IPS-NIHi11 (cell line): Measurements from ENCODE around the gene MAB21L3.
"Not testable (repeated sequence)": the region's sequence is repeated elsewhere in the genome, so short reads cannot be mapped to it uniquely, and the experiment has no call there.

Experiments
- DNase-seq: peaks from one replicate; pipeline ENCODE4 v3.0.0; 2012; ENCODE audit warnings: mixed read lengths, low spot score

MAB21L3 gene

DNA sequence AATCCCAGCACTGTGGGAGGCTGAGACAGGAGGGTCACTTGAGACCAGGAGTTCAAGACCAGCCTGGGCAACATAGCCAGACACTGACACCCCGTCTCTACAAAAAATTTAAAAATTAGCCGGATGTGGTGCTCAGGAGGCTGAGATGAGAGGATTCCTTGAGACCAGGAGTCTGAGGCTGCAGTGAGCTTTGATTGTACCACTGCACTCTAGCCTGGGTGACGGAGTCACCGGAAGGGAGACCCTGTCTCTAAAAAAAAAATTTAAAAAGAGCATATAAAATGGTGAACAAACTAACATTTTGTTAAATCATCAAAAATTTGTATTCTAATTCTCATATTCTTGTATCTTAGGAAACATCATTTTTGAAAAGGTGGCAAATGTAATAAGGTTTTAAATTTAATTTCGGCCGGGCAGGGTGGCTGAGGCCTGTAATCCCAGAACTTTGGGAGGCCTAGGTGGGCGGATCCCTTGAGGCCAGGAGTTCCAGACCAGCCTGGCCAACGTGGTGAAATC, 27.1 kb downstream of the MAB21L3 start:
- DNase-seq: no peak

DNA sequence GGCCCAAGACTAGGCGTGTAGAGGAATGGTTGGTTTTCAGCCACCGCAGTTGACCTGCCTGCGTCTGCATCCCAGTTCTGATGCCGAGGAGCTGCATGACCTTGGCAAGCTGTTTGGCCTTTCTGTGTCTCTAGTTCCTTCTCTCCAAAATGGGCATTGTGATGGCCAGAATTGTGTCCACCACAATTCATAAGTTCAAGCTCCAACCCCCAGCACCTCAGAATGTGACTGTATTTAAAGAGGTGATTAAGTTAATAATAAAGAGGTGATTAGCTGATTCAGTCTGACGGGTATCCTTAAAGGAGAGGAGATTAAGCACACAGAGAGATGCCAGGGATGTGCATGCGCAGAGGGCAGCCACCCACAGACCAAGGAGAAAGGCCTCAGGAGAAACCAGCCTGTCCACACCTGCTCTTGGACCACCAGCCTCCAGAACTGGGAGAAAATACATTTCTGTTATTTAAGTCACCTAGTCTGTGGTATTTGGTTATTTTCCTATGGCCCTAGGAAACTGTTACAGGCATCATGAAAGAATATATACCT, 28.5 kb downstream of the MAB21L3 start:
- no peak for DNase-seq

DNA sequence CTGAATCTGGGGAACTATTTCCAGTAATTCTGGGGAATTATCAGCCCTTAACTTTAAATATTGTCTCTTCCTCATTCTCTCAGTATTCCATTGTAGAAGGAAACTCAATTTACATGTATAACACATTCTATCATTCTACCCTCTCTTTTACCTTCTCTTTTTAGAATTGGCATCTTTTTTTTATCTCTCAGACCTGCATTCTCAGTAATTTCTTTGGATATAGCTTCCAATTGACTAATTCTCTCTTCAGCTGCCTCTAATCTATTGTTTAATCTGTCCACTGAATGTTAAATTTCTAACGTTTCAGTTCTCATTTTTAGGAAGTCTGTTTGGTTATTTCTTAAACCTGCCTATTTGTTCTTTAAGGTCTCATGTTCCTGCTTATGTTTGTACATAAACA, 33.0 kb downstream of the MAB21L3 start:
- DNase-seq: no peak

DNA sequence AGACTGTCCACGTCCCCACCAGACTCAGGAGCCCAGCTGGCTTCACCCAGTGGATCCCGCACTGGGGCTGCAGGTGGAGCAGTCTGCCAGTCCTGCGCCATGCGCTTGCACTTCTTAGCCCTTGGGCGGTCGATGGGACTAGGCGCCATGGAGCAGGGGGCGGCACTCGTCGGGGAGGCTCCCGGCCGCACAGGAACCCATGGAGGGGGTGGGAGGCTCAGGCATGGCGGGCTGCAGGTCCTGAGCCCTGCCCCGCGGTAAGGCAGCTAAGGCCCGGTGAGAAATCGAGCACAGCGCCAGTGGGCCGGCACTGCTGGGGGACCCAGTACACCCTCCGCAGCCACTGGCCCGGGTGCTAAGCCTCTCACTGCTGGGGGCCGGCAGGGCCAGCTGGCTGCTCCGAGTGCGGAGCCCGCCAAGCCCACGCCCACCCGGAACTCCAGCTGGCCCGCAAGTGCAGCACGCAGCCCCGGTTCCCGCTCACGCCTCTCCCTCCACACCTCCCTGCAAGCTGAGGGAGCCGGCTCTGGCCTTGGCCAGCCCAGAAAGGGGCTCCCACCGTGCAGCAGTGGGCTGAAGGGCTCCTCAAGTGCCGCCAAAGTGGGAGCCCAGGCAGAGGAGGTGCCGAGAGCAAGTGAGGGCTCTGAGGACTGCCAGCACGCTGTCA, 35.4 kb downstream of the MAB21L3 start:
- not testable (repeated sequence) for DNase-seq

DNA sequence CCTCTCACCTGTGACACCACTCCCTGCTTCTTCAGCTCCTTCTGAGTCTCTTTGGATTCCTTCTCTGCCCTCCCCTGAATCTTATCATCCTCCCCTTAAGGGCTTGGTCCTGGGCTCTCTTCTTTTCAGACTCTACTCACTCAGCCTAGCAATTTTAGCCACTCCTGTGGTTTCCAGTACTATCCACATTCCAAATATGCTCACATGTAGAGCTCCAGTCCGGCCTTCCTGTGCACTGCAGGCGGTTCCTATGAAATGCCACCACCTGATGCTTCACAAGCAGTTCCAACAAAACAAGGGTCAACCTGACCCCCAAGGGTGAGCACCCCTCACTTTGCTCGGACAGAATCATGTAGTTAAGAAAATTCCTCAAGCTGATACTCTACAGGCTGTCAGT, 35.9 kb downstream of the MAB21L3 start:
- DNase-seq: no peak

DNA sequence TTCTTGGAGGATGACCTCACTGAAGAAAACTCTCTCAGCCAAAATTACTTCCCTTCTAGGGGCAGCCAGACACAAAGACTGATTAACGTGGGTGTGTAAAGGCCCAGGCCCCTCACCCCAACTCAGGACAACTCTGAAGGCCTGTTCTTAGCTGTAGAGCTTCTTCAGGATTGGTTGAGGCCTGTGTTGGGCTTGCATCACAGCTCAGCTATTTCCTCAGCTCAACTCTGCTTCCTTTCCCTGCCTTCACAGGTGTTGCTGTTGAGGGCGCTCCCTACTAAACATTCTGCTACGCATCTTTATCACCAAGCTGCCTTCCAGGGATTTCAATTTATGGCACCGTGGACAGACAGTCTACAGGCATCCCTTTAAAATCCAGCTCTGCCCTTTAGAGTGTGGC, 36.8 kb downstream of the MAB21L3 start:
- no peak for DNase-seq

DNA sequence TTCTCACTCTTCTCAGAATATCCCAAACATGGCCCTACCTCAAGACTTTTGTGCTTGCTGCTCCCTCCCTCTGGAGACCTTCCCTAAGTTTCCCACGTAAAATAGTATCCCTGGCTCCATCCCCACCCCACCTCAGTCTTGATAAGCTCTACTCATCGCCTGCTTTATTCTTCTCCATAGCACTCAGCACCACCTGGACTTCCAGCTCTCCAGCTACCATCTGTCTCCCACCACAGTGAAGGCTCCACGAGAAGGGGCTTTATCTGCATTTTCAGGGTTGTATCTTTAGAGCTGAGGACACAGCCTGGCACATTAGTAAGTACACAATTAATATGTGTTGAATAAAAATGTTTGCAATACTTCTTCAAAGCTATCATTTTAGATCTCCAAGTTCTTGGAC, 37.8 kb downstream of the MAB21L3 start:
- no peak for DNase-seq

DNA sequence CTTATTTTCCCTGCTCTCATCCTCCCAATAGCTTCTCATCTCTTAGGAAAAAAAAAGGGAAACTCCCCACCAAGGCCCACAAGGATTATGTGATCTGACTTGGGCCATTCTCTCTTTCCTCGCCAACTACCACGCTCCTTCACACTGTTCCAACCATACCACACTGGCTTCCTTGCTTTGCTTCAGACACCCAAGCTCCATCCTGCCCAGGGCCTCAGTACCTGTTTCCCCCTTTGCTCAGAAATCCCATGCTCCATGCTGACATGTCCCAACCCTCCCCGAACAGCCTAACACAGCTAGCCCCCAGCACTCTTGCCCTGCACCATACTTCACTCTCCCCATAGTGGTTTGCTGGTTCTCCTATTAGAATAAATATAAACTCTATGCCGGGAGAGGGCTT, 39.2 kb downstream of the MAB21L3 start:
- DNase-seq: no peak

DNA sequence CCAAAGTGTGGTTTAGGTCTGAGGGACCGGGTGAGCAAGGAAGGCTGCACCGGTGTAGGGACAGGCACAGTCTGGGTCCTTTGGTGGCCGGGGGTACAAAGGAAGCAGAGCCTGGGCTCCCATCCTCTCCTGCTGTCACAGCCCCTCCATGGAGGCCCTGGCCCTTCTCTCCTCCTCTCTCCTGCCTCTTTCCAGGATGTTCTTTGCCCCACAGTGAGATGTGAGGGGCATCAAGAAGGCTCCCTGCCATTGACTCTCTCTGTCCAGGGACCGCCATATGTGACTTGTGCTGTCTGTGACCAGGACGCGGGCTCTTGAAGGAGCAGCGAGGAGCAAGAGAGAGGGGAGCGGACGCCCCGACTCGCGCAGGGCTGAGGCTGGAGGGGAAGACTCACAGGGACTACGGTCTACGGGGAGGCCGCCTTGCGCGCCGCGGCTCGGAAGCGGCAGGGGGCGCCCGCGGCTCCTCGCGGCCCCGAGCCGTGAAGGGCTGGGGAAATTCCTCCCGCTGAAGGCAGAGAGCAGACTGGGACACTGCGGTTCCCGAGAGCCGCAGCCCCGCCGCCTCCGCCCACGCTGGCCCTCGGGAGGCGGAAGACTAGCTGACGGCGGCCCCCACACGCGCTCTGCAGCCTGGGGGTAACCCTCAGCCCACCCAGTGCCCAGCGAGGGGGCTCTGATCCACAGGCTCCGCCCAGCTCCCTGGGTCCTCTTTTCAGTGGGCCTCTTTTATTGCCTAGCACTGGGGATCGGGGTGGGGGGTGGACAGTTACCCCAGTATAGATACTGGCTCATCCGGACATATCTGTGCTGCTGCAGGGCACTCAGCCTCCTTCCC, 40.8 kb downstream of the MAB21L3 start:
- DNase-seq: peak; percentile 94

DNA sequence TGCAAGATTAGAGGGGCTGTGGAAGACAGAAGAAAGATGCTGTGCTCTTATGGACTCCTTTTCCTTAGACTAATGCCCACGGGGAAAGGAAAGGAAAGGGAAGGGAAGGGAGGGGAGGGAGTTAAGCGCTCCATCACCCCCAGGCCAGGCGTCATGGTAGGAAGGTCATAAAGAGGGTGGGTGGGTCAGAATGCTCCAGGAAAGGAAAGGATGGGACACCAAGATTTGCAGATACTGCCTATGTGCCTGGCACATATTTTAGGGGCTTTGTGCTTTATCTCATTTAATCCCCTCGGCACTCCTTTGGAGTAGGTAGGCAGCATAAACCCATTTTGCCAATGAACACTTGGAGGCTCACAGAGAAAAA, 41.4 kb downstream of the MAB21L3 start:
- no peak for DNase-seq

DNA sequence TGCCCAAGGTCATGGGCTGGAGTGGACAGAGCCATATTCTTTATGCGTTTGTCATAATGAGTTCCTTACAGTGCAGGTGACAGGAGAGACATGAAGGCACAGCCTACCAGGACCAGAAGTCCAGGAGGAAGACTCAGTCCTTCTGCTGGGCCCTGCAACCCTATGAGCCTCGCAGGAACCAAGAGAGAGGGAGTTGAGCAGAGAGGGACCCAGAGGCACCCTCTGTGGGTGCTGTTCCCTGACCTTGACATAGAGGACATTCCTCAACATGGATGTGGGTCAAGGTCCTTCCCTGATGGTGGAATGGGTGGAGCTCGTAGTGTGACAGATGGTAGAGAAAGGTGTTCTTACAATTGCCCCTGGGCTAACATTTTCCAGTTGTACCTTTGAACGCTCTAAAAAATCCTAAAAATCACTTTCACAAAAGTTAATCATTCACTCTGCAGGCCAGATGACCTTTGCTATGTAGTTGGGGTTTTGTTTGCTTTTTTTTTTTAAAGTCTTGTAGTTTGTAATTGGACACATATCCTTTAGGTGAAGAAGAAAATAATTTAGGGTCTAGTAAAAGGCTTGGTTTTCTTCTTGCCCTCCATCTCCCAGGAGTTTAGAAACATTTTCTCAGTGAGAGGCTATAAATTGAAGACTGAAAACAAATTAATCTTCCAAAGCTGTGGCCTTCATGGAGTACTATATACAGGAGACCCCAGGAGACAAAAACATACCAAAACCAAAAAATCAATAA, 41.9 kb downstream of the MAB21L3 start:
- no peak for DNase-seq

DNA sequence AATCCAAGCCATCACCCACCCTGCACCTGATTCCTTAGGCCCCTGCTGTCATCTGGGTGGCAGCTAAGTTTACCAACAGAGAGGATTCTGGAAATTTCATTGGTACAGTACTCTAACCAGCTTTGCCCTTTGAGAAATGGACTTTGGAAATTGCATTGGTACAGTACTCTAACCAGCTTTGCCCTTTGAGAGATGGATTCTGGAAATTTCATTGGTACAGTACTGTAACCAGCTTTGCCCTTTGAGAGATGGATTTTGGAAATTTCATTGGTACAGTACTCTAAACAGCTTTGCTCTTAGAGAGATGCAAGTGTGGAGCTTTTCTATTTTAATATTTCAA, 42.5 kb downstream of the MAB21L3 start:
- no peak for DNase-seq

DNA sequence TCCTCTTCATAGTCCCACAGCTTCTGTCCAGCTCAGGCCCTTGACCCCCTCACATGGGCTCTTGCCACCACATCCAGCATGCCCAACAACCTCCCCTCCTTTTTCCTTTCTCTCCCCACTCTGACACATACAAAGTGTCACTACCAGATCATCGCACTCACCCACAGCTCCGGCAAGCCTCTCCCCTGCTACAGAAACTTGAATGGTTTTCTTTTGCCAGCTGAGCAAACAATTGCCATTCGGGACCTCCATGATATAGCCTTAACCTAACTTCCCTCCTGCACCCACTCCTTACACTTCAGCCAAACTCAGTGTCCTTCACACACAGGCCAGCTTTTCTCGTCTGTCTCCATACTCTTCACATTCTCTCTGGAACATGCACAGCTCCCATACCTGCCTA, 43.3 kb downstream of the MAB21L3 start:
- no peak for DNase-seq

DNA sequence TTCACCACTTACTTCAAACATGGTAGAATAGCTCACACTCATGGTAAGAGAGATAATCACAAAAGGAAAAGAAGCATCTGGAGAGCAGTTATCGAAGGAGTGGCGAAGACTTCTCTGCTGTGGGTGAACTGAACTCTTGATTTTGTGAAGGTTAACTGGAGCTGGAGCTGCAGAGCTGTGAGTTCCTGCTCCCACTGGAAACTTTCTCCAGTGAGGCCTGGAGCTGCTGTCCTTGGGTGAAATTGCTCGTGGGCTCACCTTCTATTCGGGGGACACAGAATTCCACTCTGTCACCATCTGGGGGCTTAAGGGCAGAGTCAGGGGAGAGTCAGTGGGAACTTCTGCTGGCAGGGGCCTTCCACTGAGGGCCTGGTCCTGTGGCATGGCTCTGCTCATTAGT, 45.9 kb downstream of the MAB21L3 start:
- no peak for DNase-seq

DNA sequence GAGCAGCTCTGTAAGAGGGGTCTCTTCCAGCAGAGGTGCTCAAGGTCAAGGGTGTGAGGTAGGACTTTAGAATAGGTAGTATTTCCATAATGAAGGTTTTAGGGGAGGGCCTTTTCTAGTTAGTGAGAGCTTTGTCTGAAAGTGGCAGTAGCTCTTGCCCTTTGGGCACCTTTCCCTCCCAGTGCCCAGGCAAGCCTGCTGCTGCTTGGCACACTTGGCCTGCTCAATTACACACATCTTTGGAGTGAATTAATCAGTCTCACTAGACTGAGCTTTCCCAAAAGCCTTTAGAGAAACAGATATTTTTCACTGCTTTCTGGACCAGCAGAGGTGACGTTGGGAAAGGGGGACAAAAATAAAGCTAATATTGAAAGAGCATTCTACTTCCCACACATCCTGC, 48.0 kb downstream of the MAB21L3 start:
- DNase-seq: no peak

DNA sequence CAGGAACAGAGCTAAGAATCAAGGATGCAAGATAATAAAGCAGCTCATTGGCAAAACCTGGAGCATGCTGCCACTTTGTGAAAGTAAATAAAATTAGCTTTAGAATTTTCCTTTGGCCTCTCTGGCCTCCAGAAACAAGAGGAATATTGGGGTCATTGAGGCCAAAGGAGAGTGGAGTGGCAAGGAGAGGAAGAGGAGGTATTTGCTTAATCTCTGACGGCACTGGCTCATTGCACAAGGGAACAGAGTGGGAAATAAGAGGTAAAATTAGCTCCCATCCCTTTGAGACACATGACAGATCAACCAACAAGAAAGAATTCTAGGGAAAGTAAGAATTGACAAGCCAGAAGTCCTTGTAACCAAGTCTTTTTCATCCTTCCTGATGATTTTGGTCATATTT, 48.4 kb downstream of the MAB21L3 start:
- DNase-seq: no peak

DNA sequence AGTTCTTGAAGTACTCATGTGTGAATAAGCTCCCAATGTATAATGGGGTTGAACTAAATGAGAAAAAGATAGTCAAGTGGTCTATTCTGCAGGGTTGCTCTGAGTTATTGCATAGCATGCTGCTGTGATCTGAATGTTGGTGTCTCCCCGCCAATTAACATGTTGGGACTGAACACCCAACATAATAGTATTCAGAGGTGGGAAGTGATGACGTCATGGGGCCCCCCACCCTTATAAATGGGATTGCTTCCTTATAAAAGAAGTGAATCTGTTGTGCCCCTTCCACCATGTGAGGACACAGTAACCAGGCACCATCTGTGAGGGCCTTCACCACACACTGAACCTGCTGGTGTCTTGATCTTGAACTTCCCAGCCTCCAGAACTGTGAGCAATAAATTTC, 50.2 kb downstream of the MAB21L3 start:
- no peak for DNase-seq

DNA sequence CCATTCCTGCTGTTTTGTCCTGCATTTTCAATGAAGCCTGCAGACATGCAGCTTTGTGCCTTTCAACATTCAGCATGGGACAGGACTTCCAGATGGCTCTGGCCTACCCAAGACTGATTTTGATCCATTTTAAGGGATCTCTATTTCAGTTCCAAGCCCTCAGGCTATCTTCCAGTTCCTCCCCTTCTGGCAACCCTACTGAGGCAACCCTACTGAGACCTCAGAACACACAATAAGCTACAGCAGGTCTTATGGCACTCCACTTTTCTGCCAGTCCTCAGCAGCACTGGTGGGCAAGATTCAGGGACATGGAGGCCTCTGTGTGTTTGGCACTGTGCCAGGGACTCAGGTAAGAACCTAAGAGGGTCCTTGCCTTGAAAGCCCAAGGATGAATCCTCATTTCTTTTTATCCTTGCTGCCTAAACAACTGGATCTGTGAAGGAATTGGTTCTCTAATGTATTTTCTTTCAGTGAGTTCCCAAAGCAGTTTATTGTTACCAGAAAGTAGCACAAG, 50.7 kb downstream of the MAB21L3 start:
- no peak for DNase-seq

DNA sequence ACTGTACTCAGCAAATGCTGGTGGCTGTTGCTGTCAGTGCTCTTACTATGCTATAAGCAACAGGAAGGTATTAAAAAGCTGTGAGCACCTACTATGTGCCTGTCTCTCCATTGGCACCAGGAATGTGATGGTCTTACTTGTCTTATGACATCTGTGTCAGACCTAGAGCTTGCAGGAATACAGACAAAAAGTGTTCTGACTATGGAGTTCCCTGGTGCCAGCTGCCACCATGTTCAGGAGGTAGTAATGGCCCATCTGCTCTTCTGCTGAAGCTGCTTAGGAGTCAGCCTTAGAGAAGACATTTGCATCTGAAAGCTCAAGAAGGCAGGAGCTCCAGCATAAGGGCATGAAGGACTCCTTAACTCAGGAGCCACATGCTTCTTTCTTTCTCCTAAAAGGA, 52.3 kb downstream of the MAB21L3 start:
- no peak for DNase-seq

DNA sequence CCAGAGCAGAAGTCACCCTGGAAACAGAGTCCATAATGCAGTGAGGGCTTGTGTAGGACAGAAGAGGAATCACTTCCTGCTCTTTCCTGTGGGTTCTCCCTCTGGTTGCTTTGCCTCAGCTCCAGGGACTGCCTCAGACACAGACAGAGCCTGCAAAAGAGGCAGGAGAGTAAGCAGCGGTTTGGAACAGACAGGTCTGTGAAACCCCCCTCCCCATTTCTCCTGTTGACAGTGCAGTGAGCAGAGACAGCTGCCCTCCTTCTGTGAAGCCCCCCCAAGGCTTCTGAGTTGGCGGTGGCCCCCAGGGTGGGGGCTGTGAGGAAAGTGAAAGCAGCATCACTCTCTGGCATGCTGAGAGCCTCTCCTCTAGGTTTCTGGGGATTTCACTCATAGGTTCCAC, 53.0 kb downstream of the MAB21L3 start:
- DNase-seq: no peak

DNA sequence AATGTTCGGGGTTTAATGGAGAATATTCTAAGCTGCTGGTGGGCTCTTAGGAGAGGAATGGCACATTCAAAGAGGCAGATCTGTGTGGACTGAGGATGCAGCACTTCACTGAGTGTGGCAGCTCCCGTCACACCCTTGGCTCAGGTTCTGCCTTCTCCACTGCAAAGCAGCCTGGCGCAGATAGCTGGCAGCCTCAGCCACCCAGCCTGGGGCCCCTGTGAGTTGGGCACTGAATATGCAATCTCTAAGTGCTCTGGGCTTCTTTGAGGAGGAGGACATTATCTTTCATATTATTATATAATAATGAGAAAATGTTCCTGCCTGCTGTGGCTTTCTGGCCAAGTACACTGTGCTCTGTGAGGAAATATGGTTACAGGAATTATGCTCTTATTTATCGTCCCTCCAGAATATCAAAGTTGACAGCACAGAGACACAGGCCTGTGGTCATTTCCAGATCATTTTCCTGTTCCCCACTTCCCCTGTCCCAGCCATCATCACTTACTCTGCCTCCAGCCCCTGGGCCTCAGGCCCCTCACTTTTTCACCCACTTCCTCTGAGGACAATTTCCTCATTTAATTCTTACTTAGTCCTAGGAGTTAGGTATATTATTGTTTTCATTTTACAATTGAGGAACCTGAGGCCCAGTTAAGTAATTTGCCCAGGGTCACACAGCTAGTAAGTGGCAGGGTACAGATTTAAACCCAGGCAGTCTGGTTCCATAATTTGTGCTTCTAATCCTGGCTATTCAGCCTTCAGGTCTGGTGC, 53.6 kb downstream of the MAB21L3 start:
- no peak for DNase-seq

DNA sequence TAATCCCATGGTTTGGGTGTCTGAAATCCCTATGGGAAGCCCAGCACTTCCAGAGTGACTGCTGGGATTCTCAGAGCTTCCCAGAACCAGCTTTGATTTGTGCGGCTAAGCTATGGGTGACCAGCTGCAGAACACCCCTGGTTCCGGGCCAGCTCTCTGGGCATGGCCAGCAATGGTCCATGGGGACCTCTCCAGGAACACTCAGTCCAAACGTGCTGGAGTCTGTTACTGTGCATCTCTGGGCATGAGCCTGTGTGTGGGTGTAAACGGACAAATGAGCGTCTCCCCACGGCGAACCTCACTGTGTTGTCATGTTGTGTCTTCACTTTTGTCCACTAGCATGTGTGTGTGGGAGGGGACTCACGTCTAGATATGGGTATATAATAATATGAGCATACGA, 54.4 kb downstream of the MAB21L3 start:
- no peak for DNase-seq
